Measurements from ENCODE around the gene FAF2.
"Not testable (repeated sequence)": the region's sequence is repeated elsewhere in the genome, so short reads cannot be mapped to it uniquely, and the experiment has no call there.

Gene FAF2

GRCh38 chr5:176550275-176550831, 102.2 kb downstream of the FAF2 start:
- no peaks in the 10 kb centered on the region for H3K36me3 ChIP-seq
- no peak for DNase-seq
- H3K27me3 ChIP-seq (ENCODE audit: insufficient read depth, low read depth, severe bottlenecking), result no peaks in the 10 kb centered on the region
- TF ChIP-seq CTCF (IDR thresholded peaks at IDR 0.05; ENCODE audit: low read depth, low read length), result no peak
- no peak overlapping the region for H3K27ac ChIP-seq
- no peaks in the 10 kb centered on the region for H3K9me3 ChIP-seq (ENCODE audit: severe bottlenecking)
- no peak overlapping the region for H3K4me3 ChIP-seq (ENCODE audit: low read depth, low read length)

- H3K27me3 ChIP-seq (ENCODE audit: insufficient read depth, low read depth, severe bottlenecking); H3K27ac ChIP-seq; H3K4me3 ChIP-seq (ENCODE audit: low read depth, low read length); H3K36me3 ChIP-seq; DNase-seq; H3K9me3 ChIP-seq (ENCODE audit: severe bottlenecking): not testable (repeated sequence)
These were observed 102.8 kb downstream of the FAF2 start for GRCh38 chr5:176550937-176551336.

- no peak for TF ChIP-seq CTCF (IDR thresholded peaks at IDR 0.05; ENCODE audit: low read depth, low read length)
- Histone ChIP-seq H3K36me3 (no peaks in the 10 kb centered on the region), H3K9me3 (ENCODE audit: severe bottlenecking) (no peaks in the 10 kb centered on the region), H3K27me3 (ENCODE audit: insufficient read depth, low read depth, severe bottlenecking) (no peaks in the 10 kb centered on the region), H3K27ac (no peak overlapping the region), H3K4me3 (ENCODE audit: low read depth, low read length) (no peak overlapping the region)
- DNase-seq, result no peak
These were observed 104.2 kb downstream of the FAF2 start for GRCh38 chr5:176552332-176552869.

GRCh38 chr5:176553260-176554085, 105.3 kb downstream of the FAF2 start:
- no peaks in the 10 kb centered on the region for H3K36me3 ChIP-seq
- no peaks in the 10 kb centered on the region for H3K9me3 ChIP-seq (ENCODE audit: severe bottlenecking)
- DNase-seq, result no peak
- H3K4me3 ChIP-seq (ENCODE audit: low read depth, low read length), result no peak overlapping the region
- no peak overlapping the region for H3K27ac ChIP-seq
- no peaks in the 10 kb centered on the region for H3K27me3 ChIP-seq (ENCODE audit: insufficient read depth, low read depth, severe bottlenecking)
- no peak for TF ChIP-seq CTCF (IDR thresholded peaks at IDR 0.05; ENCODE audit: low read depth, low read length)

- no peak for DNase-seq
- TF ChIP-seq CTCF (IDR thresholded peaks at IDR 0.05; ENCODE audit: low read depth, low read length), result no peak
- H3K36me3 ChIP-seq, result no peaks in the 10 kb centered on the region
- H3K9me3 ChIP-seq (ENCODE audit: severe bottlenecking), result peaks cover 2% of the 10 kb centered on the region
- no peak overlapping the region for H3K4me3 ChIP-seq (ENCODE audit: low read depth, low read length)
- H3K27ac ChIP-seq, result no peak overlapping the region
- no peaks in the 10 kb centered on the region for H3K27me3 ChIP-seq (ENCODE audit: insufficient read depth, low read depth, severe bottlenecking)
These were observed 109.7 kb downstream of the FAF2 start for GRCh38 chr5:176557846-176558245.
